HG03039 (cell line): ENCODE measurements around the gene KATNA1.
"Not testable (repeated sequence)": the region's sequence is repeated elsewhere in the genome, so short reads cannot be mapped to it uniquely, and the experiment has no call there.

Source experiments
- ATAC-seq: cut with Tn5 transposase; IDR thresholded peaks from one replicate; pipeline ENCODE4 v1.9.1; 2021; ENCODE audit warnings: mild to moderate bottlenecking, moderate library complexity; ENCODE audit not compliant: unreplicated experiment

KATNA1 gene

GRCh38 chr6:149648148-149649145, at the start of gene KATNA1:
KATNA1 (minus strand) TSS chr6:149648714; CDS start chr6:149638547, 10,167 bp downstream.
- peak; percentile 84 for ATAC-seq

DNA sequence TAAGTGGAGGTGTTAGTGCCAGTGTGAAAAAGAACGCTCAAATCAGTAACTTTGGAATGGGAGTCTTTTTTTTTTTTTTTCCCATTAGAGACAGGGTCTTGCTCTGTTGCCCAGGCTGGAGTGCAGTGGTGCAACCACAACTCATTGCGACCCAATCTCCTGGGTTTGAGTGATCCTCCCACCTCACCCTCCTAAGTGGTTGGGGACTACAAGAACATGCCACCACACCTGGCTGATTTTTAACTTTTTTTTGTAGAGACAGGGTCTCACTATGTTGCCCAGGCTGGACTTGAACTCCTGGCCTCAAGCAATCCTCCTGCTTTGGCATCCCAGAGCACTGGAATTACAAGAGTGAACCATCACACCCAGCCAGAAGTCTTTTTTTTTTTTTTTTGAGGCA, 49.7 kb upstream of the KATNA1 start:
- ATAC-seq = no peak

DNA sequence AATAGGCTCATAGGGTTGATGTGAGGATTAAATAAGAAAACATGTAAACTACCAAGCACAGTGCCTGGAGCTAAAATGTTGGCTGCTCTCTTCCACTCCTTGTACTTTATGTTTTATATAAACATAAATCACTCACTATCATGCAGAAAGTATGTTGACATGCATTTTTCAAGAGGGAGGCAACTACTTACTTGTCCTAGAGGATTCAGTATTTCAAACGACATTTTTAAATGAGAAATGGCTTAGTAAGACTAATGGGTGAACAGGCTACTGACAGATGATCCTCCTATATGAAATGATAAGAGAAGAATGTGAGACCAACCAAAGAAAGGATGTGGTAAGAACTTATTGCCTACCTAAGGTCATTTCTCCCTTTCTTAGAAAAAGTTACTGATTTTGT, 48.4 kb upstream of the KATNA1 start:
- no peak for ATAC-seq

GRCh38 chr6:149694921-149695320, 46.4 kb upstream of the KATNA1 start:
- ATAC-seq = no peak

GRCh38 chr6:149691201-149691600, 42.7 kb upstream of the KATNA1 start:
- no peak for ATAC-seq

DNA sequence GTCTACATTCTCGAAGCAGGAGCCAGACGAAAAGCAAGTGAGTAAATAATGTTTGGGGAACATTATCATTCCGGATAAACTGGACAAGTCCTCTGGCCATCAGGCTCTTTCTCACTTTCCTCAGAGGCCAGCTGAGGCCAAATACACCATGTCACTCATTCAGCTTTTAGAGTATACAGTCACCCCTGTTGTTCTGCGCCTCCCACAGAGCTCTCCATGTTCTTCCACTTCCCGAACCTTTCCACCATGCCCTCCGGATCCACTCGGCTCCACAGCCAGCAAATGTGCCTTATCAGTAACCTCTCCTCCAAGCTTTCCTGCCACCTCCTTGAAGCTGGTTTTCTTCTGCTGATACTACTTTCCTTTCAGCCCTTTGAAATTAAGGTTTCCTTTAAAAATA, 37.7 kb upstream of the KATNA1 start:
- no peak for ATAC-seq

DNA sequence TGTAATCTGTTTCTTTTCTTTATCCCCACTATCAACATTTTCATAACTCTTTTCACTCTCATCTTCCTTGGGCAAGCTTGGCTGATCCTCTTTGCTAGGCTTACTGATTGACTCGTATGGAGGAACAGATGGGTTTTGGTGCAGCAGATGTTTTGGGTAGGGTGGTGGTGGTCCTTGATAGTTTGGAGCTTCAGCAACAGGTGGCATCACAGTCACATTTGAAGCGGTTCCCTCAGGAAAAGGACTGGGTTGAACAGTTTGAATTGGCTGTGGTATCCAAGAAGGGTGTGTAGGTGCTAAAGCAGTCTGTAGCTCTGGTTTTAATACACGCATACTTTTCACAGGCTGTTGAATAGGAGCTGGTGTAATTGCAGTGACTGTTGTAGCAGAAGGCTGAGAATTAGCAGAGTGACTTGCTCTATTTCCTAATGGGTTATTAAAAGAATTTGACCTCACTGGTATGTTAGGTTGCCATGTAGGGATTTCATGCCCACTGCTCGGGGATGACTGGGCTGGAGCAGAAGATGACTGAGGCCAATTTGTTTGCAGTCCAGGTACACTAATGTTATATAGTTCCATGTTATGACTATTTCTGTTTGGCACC, 34.8 kb upstream of the KATNA1 start:
- ATAC-seq = no peak

- not testable (repeated sequence) for ATAC-seq
Observed at GRCh38 chr6:149681845-149682244, 33.3 kb upstream of the KATNA1 start.

GRCh38 chr6:149681209-149681608, 32.7 kb upstream of the KATNA1 start:
- ATAC-seq = no peak

- ATAC-seq = no peak
Observed at GRCh38 chr6:149680503-149680902, 32.0 kb upstream of the KATNA1 start.

- ATAC-seq = not testable (repeated sequence)
Observed at GRCh38 chr6:149672265-149672664, 23.8 kb upstream of the KATNA1 start.

GRCh38 chr6:149660028-149660427, 11.5 kb upstream of the KATNA1 start:
- ATAC-seq = no peak

GRCh38 chr6:149657441-149657840, 8.9 kb upstream of the KATNA1 start:
- ATAC-seq = no peak

GRCh38 chr6:149651056-149651455, 2.5 kb upstream of the KATNA1 start:
- ATAC-seq = no peak

- ATAC-seq = no peak
Observed at GRCh38 chr6:149646599-149646998, 1.9 kb downstream of the KATNA1 start.

GRCh38 chr6:149642829-149643580, 5.5 kb downstream of the KATNA1 start:
- no peak for ATAC-seq

GRCh38 chr6:149636124-149636523, 12.4 kb downstream of the KATNA1 start:
- ATAC-seq = no peak

- no peak for ATAC-seq
Observed at GRCh38 chr6:149634315-149634714, 14.2 kb downstream of the KATNA1 start.

- ATAC-seq = peak; percentile 80
Observed at GRCh38 chr6:149628875-149629510, 19.5 kb downstream of the KATNA1 start.

- ATAC-seq = no peak
Observed at GRCh38 chr6:149627672-149628071, 20.8 kb downstream of the KATNA1 start.

DNA sequence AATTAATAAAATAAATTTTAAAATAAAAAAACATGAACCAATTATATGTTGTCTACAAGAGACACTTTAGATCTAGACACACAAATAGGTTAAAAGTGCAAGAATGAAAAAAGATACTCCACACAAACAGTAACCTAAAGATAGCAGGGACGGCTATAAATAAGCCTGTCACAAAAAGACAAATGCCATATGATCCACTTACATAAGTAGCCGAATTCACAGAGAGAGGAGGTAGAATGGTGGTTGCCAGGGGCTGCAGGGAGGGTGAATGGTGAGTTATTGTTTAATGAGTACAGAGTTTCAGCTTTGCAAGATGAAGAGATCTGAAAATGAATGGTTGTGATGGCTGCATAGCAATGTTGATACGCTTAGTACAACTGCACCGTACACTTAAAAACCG, 32.7 kb downstream of the KATNA1 start:
- no peak for ATAC-seq
